ENCODE results near the gene SUSD1.
"Not testable (repeated sequence)": the region's sequence is repeated elsewhere in the genome, so short reads cannot be mapped to it uniquely, and the experiment has no call there.

The SUSD1 gene

GRCh38 chr9:112094948-112095681 lies 80.0 kb downstream of the SUSD1 start:
- no peak for DNase-seq (ENCODE audit: low read depth in 2 of 2)

GRCh38 chr9:112094241-112094640 lies 80.9 kb downstream of the SUSD1 start:
- no peak for DNase-seq (ENCODE audit: low read depth in 2 of 2)

- DNase-seq (ENCODE audit: low read depth in 2 of 2), result no peak
Observed at GRCh38 chr9:112093870-112094216, 81.3 kb downstream of the SUSD1 start.

GRCh38 chr9:112093147-112093869 lies 81.8 kb downstream of the SUSD1 start:
- no peak for DNase-seq (ENCODE audit: low read depth in 2 of 2)

- DNase-seq (ENCODE audit: low read depth in 2 of 2), result no peak
Observed at GRCh38 chr9:112091810-112092209, 83.3 kb downstream of the SUSD1 start.

- DNase-seq (ENCODE audit: low read depth in 2 of 2), result no peak
Observed at GRCh38 chr9:112087506-112087905, 87.6 kb downstream of the SUSD1 start.

GRCh38 chr9:112086627-112087026 lies 88.5 kb downstream of the SUSD1 start:
- DNase-seq (ENCODE audit: low read depth in 2 of 2), result no peak

GRCh38 chr9:112084907-112085306 lies 90.2 kb downstream of the SUSD1 start:
- no peak for DNase-seq (ENCODE audit: low read depth in 2 of 2)

- DNase-seq (ENCODE audit: low read depth in 2 of 2), result no peak
Observed at GRCh38 chr9:112084334-112084733, 90.8 kb downstream of the SUSD1 start.

- DNase-seq (ENCODE audit: low read depth in 2 of 2), result no peak
Observed at GRCh38 chr9:112081918-112082729, 93.0 kb downstream of the SUSD1 start.

GRCh38 chr9:112080831-112081542 lies 94.1 kb downstream of the SUSD1 start:
- no peak for DNase-seq (ENCODE audit: low read depth in 2 of 2)

GRCh38 chr9:112078432-112078831 lies 96.7 kb downstream of the SUSD1 start:
- no peak for DNase-seq (ENCODE audit: low read depth in 2 of 2)

GRCh38 chr9:112076814-112077213 lies 98.3 kb downstream of the SUSD1 start:
- DNase-seq (ENCODE audit: low read depth in 2 of 2), result no peak

- DNase-seq (ENCODE audit: low read depth in 2 of 2), result no peak
Observed at GRCh38 chr9:112075009-112075378, 100.1 kb downstream of the SUSD1 start.

GRCh38 chr9:112074250-112075008 lies 100.7 kb downstream of the SUSD1 start:
- DNase-seq (ENCODE audit: low read depth in 2 of 2), result peak; percentile 11 to 42

- DNase-seq (ENCODE audit: low read depth in 2 of 2), result not testable (repeated sequence)
Observed at GRCh38 chr9:112073639-112074173, 101.4 kb downstream of the SUSD1 start.

GRCh38 chr9:112072721-112073638 lies 102.1 kb downstream of the SUSD1 start:
- no peak for DNase-seq (ENCODE audit: low read depth in 2 of 2)

- no peak for DNase-seq (ENCODE audit: low read depth in 2 of 2)
Observed at GRCh38 chr9:112069318-112070169, 105.6 kb downstream of the SUSD1 start.

Measured in stimulated activated CD8-positive, alpha-beta memory T cell treated with anti-CD3 and anti-CD28 coated beads, Interleukin-15, amount 100 ng/mL, for 48 hours (primary cell).